ENCODE data around the gene PRUNE2. TPM values are rescaled to one million over a fixed set of nuclear protein-coding genes. Genes with fewer than 3 reads are reported as not detected.

PRUNE2 gene
- total RNA-seq, 1 donor from 2014 or later, result 3.3 TPM

DNA sequence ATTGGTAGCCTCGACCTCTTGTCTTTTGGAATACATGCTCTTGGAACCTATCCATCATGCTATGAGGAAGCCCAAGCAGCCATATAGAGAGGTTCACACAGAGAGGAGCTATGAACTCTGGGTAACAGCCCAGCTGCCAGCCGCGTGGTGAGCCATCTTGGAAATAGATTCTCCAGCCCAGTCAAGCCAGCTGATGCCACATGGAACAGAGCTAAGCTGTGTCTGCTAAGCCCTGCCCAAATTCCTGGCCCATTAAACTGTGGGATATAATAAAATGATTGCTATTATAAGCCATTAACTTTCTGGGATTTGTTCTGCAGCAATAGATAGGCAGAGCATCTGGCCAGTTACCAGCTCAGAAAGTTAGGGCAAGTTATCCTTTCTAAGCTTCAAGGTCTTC, 4.9 kb upstream of the PRUNE2 start:
- no peak for DNase-seq (ENCODE audit: extremely low spot score, unreplicated experiment)
- Mint-ChIP-seq H3K4me3 (no peak overlapping the region), H3K36me3 (no peaks in the 10 kb centered on the region), H3K27ac (no peak overlapping the region), H3K27me3 (peaks cover 83% of the 10 kb centered on the region), H3K9me3 (no peaks in the 10 kb centered on the region), H3K4me1 (ENCODE audit: unreplicated experiment) (no peaks in the 10 kb centered on the region)
- TF ChIP-seq, protein P1, sequence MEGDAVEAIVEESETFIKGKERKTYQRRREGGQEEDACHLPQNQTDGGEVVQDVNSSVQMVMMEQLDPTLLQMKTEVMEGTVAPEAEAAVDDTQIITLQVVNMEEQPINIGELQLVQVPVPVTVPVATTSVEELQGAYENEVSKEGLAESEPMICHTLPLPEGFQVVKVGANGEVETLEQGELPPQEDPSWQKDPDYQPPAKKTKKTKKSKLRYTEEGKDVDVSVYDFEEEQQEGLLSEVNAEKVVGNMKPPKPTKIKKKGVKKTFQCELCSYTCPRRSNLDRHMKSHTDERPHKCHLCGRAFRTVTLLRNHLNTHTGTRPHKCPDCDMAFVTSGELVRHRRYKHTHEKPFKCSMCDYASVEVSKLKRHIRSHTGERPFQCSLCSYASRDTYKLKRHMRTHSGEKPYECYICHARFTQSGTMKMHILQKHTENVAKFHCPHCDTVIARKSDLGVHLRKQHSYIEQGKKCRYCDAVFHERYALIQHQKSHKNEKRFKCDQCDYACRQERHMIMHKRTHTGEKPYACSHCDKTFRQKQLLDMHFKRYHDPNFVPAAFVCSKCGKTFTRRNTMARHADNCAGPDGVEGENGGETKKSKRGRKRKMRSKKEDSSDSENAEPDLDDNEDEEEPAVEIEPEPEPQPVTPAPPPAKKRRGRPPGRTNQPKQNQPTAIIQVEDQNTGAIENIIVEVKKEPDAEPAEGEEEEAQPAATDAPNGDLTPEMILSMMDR (conservative IDR thresholded peaks at IDR 0.05), result no peak

DNA sequence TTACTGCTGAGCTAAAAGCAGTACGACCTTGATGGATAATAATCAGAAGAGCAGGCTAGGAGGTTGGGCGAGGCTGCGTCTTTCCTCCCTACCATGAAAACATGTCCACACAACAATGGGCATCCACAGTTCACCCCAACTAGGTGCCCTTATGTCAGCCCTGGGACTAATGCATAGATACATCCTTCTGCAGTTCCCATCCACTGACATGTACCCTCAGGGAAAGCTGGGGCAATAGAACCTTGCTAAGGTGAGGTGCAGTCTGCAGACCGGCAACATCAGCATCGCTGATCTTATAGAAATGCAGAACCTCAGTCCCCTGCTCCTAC, 697 bp upstream of the PRUNE2 start:
- no peak overlapping the region for H3K27ac Mint-ChIP-seq

DNA sequence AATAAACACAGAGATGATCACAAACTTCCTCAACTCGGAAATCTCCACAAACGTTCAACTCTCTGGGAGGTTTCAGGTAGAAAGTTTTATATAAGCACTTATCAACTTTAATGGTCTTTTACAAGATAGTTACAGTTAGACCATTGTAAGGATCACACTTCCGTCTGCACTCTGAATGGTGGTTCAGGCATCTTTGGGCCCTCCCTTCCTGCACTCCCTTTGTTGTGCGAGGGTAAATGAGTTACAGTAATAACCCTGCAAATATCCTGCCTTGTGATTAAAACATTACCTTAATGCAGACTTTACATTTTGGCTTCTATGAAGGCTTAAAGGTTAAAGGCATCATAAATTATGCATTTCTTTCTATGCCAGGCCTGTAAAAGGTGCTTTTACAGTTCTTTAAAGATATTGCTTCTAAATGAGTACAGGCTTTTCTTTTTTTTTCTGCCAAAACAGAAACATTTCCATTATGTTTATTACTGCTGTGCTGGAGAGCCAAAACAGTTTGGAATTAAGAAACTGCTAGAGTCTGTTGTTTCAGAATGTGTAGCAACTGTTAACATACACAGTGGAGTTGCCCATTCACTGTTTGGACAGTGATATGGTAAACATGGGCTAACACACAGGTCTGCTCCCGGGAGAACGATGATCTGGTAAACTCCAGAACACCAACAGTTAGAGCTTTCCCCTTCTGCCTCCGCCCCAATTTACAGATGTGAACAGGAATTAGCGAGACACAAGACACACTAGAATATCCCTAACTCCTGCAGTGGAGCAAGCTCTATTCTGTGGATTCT, 1.1 kb downstream of the PRUNE2 start:
- TF ChIP-seq, protein P1 (conservative IDR thresholded peaks at IDR 0.05), result no peak
- no peak overlapping the region for H3K27ac Mint-ChIP-seq

More for the DNA sequence above, 697 bp upstream of the PRUNE2 start:
- Mint-ChIP-seq H3K36me3 (no peaks in the 10 kb centered on the region), H3K4me3 (peak overlapping the region; percentile 84), H3K9me3 (no peaks in the 10 kb centered on the region), H3K27me3 (peaks cover 90% of the 10 kb centered on the region), H3K4me1 (ENCODE audit: unreplicated experiment) (peaks cover 7% of the 10 kb centered on the region)
- DNase-seq (ENCODE audit: extremely low spot score, unreplicated experiment), result no peak
- TF ChIP-seq, protein P1 (conservative IDR thresholded peaks at IDR 0.05), result no peak

DNA sequence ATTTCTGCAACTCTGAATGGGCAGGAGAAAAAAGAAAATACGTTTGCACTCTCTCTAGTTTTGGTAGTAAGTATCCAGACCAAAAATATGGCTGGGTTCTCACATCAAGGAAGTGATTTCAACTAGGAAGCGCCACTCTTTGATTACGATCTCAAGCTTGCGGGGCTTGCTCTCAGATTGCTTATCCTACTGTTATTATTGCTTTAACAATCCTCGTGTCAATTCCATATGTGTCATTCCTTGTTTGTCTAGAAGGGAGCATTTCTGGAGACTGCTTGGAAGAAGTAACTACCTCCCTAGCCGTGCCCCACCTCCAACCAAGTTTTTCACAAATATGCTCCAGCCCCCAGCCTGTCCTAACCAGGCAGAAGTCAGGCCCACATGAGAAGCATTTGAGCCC, 3.5 kb downstream of the PRUNE2 start:
- peaks cover 91% of the 10 kb centered on the region for H3K27me3 Mint-ChIP-seq
- no peak overlapping the region for H3K27ac Mint-ChIP-seq
- DNase-seq (ENCODE audit: extremely low spot score, unreplicated experiment), result no peak
- H3K4me3 Mint-ChIP-seq, result no peak overlapping the region
- H3K36me3 Mint-ChIP-seq, result no peaks in the 10 kb centered on the region
- peaks cover 7% of the 10 kb centered on the region for H3K4me1 Mint-ChIP-seq (ENCODE audit: unreplicated experiment)
- H3K9me3 Mint-ChIP-seq, result no peaks in the 10 kb centered on the region
- TF ChIP-seq, protein P1 (conservative IDR thresholded peaks at IDR 0.05), result no peak

More for the DNA sequence above, 1.1 kb downstream of the PRUNE2 start:
- Mint-ChIP-seq H3K27me3 (peaks cover 93% of the 10 kb centered on the region), H3K4me3 (peak overlapping the region; percentile 85), H3K4me1 (ENCODE audit: unreplicated experiment) (peaks cover 7% of the 10 kb centered on the region), H3K36me3 (no peaks in the 10 kb centered on the region), H3K9me3 (no peaks in the 10 kb centered on the region)
- no peak for DNase-seq (ENCODE audit: extremely low spot score, unreplicated experiment)

DNA sequence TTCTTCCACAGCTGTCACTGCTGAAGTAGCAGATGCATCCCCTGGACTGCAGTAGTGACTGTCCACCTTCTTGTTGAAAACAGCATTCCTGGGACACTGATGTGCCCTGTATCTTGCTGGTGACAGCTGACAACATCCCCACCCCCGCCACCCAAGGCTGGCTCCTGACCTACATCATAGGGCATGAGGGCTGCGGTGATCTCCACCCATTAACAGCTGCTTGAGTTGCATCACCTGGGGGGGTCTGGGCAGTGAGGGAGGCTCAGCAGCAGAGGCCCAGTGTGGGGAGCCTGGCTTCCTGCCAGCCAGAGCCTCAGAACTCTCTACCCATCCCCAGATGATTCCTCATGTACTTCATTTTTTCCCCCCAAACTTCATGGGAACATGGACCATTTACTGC, 4.1 kb downstream of the PRUNE2 start:
- TF ChIP-seq, protein P1 (conservative IDR thresholded peaks at IDR 0.05), result no peak
- no peak overlapping the region for H3K4me3 Mint-ChIP-seq
- no peak overlapping the region for H3K27ac Mint-ChIP-seq
- H3K9me3 Mint-ChIP-seq, result no peaks in the 10 kb centered on the region
- H3K36me3 Mint-ChIP-seq, result no peaks in the 10 kb centered on the region
- H3K27me3 Mint-ChIP-seq, result peaks cover 89% of the 10 kb centered on the region
- DNase-seq (ENCODE audit: extremely low spot score, unreplicated experiment), result no peak
- H3K4me1 Mint-ChIP-seq (ENCODE audit: unreplicated experiment), result peaks cover 7% of the 10 kb centered on the region

Data from type B pancreatic cell (in vitro differentiated cells).